ENCODE data around the gene PRKACG. TPM values are rescaled to one million over a fixed set of nuclear protein-coding genes. Genes with fewer than 3 reads are reported as not detected.

The PRKACG gene
- total and polyA plus RNA-seq, 12 donors = not detected

DNA sequence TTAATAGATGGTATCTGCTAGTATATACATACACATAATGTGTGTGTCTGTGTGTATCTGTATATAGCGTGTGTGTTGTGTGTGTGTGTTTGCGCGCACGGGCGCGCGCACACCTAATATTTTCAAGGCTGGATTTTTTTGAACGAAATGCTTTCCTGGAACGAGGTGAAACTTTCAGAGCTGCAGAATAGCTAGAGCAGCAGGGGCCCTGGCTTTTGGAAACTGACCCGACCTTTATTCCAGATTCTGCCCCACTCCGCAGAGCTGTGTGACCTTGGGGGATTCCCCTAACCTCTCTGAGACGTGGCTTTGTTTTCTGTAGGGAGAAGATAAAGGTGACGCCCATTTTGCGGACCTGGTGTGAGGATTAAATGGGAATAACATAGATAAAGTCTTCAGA is 22.4 kb upstream of the PRKACG start:
- Histone ChIP-seq H3K4me3 (peak overlapping the region; percentile 72 to 96 (median 86)), H3K27ac (peak overlapping the region in 4 of 5 donors; percentile 85 to 94 (median 87)), H3K4me1 (replicated peaks in 1 of 2) (peaks cover 4 to 9% of the 10 kb centered on the region in 2 donors), H3K9me3 (replicated peaks in 1 of 3) (no peaks in the 10 kb centered on the region), H3K27me3 (no peaks in the 10 kb centered on the region), H3K36me3 (replicated peaks in 1 of 2) (no peaks in the 10 kb centered on the region)
- intact Hi-C loops (cut with DNase I) = no loop called here
- WGBS, 4 donors = 1 to 12% (median 3%) methylated on average over 14 of the region's 14 CpGs
- no peak for TF ChIP-seq POLR2A (IDR thresholded peaks at IDR 0.05)
- TF ChIP-seq, protein P1, sequence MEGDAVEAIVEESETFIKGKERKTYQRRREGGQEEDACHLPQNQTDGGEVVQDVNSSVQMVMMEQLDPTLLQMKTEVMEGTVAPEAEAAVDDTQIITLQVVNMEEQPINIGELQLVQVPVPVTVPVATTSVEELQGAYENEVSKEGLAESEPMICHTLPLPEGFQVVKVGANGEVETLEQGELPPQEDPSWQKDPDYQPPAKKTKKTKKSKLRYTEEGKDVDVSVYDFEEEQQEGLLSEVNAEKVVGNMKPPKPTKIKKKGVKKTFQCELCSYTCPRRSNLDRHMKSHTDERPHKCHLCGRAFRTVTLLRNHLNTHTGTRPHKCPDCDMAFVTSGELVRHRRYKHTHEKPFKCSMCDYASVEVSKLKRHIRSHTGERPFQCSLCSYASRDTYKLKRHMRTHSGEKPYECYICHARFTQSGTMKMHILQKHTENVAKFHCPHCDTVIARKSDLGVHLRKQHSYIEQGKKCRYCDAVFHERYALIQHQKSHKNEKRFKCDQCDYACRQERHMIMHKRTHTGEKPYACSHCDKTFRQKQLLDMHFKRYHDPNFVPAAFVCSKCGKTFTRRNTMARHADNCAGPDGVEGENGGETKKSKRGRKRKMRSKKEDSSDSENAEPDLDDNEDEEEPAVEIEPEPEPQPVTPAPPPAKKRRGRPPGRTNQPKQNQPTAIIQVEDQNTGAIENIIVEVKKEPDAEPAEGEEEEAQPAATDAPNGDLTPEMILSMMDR (IDR thresholded peaks at IDR 0.05) = no peak
- DNase-seq = peak; percentile 26 to 61 (median 39)

DNA sequence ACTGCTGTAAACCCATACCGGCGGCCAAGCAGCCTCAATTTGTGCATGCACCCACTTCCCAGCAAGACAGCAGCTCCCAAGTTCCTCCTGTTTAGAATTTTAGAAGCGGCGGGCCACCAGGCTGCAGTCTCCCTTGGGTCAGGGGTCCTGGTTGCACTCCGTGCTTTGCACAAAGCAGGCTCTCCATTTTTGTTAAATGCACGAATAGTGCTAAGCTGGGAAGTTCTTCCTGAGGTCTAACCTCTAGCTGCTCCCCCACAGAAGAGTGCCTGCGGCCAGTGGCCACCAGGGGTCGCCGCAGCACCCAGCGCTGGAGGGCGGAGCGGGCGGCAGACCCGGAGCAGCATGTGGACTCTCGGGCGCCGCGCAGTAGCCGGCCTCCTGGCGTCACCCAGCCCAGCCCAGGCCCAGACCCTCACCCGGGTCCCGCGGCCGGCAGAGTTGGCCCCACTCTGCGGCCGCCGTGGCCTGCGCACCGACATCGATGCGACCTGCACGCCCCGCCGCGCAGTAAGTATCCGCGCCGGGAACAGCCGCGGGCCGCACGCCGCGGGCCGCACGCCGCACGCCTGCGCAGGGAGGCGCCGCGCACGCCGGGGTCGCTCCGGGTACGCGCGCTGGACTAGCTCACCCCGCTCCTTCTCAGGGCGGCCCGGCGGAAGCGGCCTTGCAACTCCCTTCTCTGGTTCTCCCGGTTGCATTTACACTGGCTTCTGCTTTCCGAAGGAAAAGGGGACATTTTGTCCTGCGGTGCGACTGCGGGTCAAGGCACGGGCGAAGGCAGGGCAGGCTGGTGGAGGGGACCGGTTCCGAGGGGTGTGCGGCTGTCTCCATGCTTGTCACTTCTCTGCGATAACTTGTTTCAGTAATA is 21.8 kb upstream of the PRKACG start, which contains the start of gene FXN:
FXN (plus strand) TSS at position 315 of the 871 bp plus-strand sequence; CDS start at position 346, 31 bp downstream.
- peak; percentile 79 to 91 (median 85) for DNase-seq
- H3K4me3 ChIP-seq = peak within 1 kb of the TSS; percentile 72 to 96 (median 86)
- peak within 1 kb of the TSS; percentile 72 to 94 (median 86) for H3K27ac ChIP-seq
- no peaks in the 10 kb centered on the region for H3K9me3 ChIP-seq (replicated peaks in 1 of 3)
- 1 to 2% (median 1%) methylated on average over 19 to 75 of the region's 75 CpGs for WGBS, 4 donors
- peak; percentile 55 to 71 for TF ChIP-seq POLR2A (IDR thresholded peaks at IDR 0.05)
- TF ChIP-seq, protein P1 (IDR thresholded peaks at IDR 0.05) = peak; percentile 85 to 99 (median 94)
- intact Hi-C loops (cut with DNase I) = no loop called here
- H3K36me3 ChIP-seq (replicated peaks in 1 of 2) = no peaks in the 10 kb centered on the region
- H3K27me3 ChIP-seq = no peaks in the 10 kb centered on the region
- H3K4me1 ChIP-seq (replicated peaks in 1 of 2) = peaks cover 4 to 9% of the 10 kb centered on the region in 2 donors

DNA sequence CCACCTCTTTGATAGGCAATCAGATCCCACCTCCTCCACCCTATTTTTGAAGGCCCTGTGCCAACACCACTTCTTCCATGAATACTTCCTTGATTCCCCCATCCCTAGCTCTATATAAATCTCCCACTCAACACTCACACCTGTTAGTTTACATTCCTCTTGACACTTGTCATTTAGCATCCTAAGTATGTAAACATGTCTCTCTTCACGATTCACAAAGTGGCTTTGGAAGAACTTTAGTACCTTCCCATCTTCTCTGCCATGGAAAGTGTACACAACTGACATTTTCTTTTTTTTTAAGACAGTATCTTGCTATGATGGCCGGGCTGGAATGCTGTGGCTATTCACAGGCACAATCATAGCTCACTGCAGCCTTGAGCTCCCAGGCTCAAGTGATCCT is 20.2 kb upstream of the PRKACG start:
- H3K4me3 ChIP-seq = no peak overlapping the region
- no peak for TF ChIP-seq POLR2A (IDR thresholded peaks at IDR 0.05)
- TF ChIP-seq, protein P1 (IDR thresholded peaks at IDR 0.05) = no peak
- no peaks in the 10 kb centered on the region for H3K27me3 ChIP-seq
- H3K4me1 ChIP-seq (replicated peaks in 1 of 2) = peaks cover 4 to 9% of the 10 kb centered on the region in 2 donors
- 71 to 80% (median 77%) methylated on average over 2 of the region's 2 CpGs for WGBS, 4 donors
- no peaks in the 10 kb centered on the region for H3K9me3 ChIP-seq (replicated peaks in 1 of 3)
- intact Hi-C loops (cut with DNase I) = no loop called here
- no peaks in the 10 kb centered on the region for H3K36me3 ChIP-seq (replicated peaks in 1 of 2)
- no peak for DNase-seq
- no peak overlapping the region for H3K27ac ChIP-seq

DNA sequence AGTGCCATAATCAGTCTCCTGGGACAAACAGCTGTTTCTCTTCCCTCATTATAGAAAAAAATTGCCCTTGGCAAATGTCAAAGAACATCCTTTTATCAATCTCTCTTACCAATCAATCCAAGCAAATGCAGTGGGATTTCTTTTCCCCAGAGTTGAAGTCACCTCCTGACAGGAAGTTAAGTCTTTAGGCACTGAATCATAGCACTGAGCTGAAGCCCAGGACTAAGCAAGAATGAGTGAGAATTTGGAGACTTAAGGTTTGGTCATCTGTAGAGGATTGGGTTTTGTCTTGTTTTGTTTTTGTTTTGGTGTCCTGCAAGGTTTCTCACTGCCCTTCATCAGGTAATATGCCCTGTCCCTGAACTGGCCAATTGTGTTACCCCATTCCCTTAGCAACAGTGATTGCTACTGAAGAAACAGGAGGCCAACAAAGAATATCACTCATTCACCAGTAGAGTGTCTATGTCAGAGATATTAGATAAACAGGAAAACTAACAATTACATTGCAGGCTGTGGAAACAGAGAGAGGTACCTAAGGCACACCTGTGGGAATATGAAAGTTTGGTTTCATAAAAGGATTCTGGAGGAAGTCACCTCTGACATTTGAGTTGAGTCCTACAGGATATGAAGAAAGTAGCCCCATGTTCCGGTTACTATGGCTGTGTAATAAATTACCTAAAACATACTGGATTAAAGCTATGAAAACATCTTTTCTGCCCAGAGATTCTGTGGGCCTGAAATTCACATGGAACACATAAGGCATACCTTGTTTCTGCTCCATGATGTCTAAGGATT is 17.1 kb upstream of the PRKACG start:
- no peak for TF ChIP-seq POLR2A (IDR thresholded peaks at IDR 0.05)
- TF ChIP-seq, protein P1 (IDR thresholded peaks at IDR 0.05) = no peak
- no peaks in the 10 kb centered on the region for H3K27me3 ChIP-seq
- H3K9me3 ChIP-seq (replicated peaks in 1 of 3) = no peaks in the 10 kb centered on the region
- H3K4me3 ChIP-seq = no peak overlapping the region
- whole genome bisulfite sequencing, 4 donors = 54 to 75% (median 69%) methylated on average over 1 of the region's 1 CpG
- H3K36me3 ChIP-seq (replicated peaks in 1 of 2) = no peaks in the 10 kb centered on the region
- peaks cover 0 to 8% of the 10 kb centered on the region in 2 donors for H3K4me1 ChIP-seq (replicated peaks in 1 of 2)
- intact Hi-C loops (cut with DNase I) = no loop called here
- DNase-seq = no peak
- no peak overlapping the region for H3K27ac ChIP-seq
